PC-3 (cell line): Measurements from ENCODE around the gene SYT11. TPM values are rescaled to one million over a fixed set of nuclear protein-coding genes. Genes with fewer than 3 reads are reported as not detected.

Source experiments
- ATAC-seq: fragments of 200-7000 bp; cut with Tn5 transposase; 2 replicates; pipeline ENCODE4 v1.9.1; 2020; ENCODE audit warnings: mild to moderate bottlenecking, moderate library complexity
- BruUV-seq: library from RNA; stranded (reverse); fragments of 400-500 nt; replicated peaks from 2 replicates; lab custom pipeline; 2021; lab: Mats Ljungman, UMichigan
- CTCF ChIA-PET: fragments of 300-600 bp; sonication (Branson Sonifier 250); formaldehyde crosslinking; loops from one replicate; lab custom pipeline; 2022; ENCODE audit warnings: antibody characterized with exemption; lab: Charles Lee
- POLR2A ChIA-PET: fragments of 300-600 bp; sonication (Branson Sonifier 250); formaldehyde crosslinking; loops from one replicate; lab custom pipeline; 2022; ENCODE audit warnings: antibody characterized with exemption; ENCODE audit not compliant: unreplicated experiment; lab: Charles Lee
- DNase-seq: peaks from one replicate; pipeline ENCODE4 v3.0.0-alpha.2; 2015
- H2AFZ ChIP-seq: fragments of 300-600 bp; sonication (generic); 2 replicates; pipeline ENCODE4 v1.6.0; 2016; ENCODE audit warnings: antibody characterized with exemption, low read length
- H3F3A ChIP-seq: fragments of 300-600 bp; sonication (generic); one replicate; pipeline ENCODE4 v1.6.0; 2017; ENCODE audit warnings: antibody characterized with exemption, low read length, control low read depth, mild to moderate bottlenecking; ENCODE audit not compliant: unreplicated experiment
- H3K27ac ChIP-seq: fragments of 300-600 bp; sonication (generic); 2 replicates; pipeline ENCODE4 v1.5.1; 2016; ENCODE audit warnings: mild to moderate bottlenecking, low read length
- H3K27me3 ChIP-seq: fragments of 300-600 bp; sonication (generic); 2 replicates; pipeline ENCODE4 v1.6.1; 2016; ENCODE audit warnings: low read length, mixed read lengths
- H3K36me3 ChIP-seq: fragments of 300-600 bp; sonication (generic); 2 replicates; pipeline ENCODE4 v1.6.1; 2016; ENCODE audit warnings: low read depth, mixed run types, low read length, mixed read lengths
- H3K4me1 ChIP-seq: fragments of 300-600 bp; sonication (generic); 2 replicates; pipeline ENCODE4 v1.5.1; 2016; ENCODE audit warnings: low read length; ENCODE audit not compliant: insufficient read depth
- H3K4me2 ChIP-seq: fragments of 300-600 bp; sonication (generic); 2 replicates; pipeline ENCODE4 v1.6.0; 2016; ENCODE audit warnings: low read length
- H3K4me3 ChIP-seq: fragments of 300-600 bp; sonication (generic); 2 replicates; pipeline ENCODE4 v1.5.1; 2016; ENCODE audit warnings: mild to moderate bottlenecking, low read length, mixed read lengths
- H3K79me2 ChIP-seq: fragments of 300-600 bp; sonication (generic); 2 replicates; pipeline ENCODE4 v1.6.1; 2017; ENCODE audit warnings: low read length, mixed read lengths
- H3K9ac ChIP-seq: fragments of 300-600 bp; sonication (generic); 2 replicates; pipeline ENCODE4 v1.6.0; 2016; ENCODE audit warnings: mild to moderate bottlenecking, low read length
- H3K9me2 ChIP-seq: fragments of 300-600 bp; sonication (generic); replicated peaks from 2 replicates; pipeline ENCODE4 v1.6.1; 2016; ENCODE audit warnings: mixed run types, low read length, mixed read lengths
- H3K9me3 ChIP-seq: fragments of 300-600 bp; sonication (generic); 2 replicates; pipeline ENCODE4 v1.6.1; 2016; ENCODE audit warnings: low read length, mixed read lengths
- H4K20me1 ChIP-seq: fragments of 300-600 bp; sonication (generic); 2 replicates; pipeline ENCODE4 v1.6.1; 2016; ENCODE audit warnings: low read length, mixed read lengths
- EZH2 ChIP-seq: fragments of 300-600 bp; sonication (generic); IDR thresholded peaks from one replicate; pipeline ENCODE4 v1.6.1; 2017; ENCODE audit warnings: antibody characterized with exemption, mild to moderate bottlenecking, low read length; ENCODE audit not compliant: unreplicated experiment
- EZH2phosphoT487 ChIP-seq: fragments of 300-600 bp; sonication (generic); IDR thresholded peaks from 2 replicates; pipeline ENCODE4 v1.6.1; 2018; ENCODE audit warnings: mild to moderate bottlenecking, antibody characterized with exemption, low read length, borderline replicate concordance
- intact Hi-C: fragments of 100-400 bp; cut with micrococcal nuclease; formaldehyde crosslinking; loops from 2 replicates; pipeline ENCODE4 v1.9.0; 2023
- total RNA-seq: library from RNA; depleted of rRNA; stranded (reverse); fragments of >200 nt; gene quantifications from 2 replicates; pipeline ENCODE4 v1.2.3, GENCODE V29; 2014
- TF ChIP-seq, protein P1 (sequence below): fragments of 300-600 bp; sonication (generic); conservative IDR thresholded peaks from 2 replicates; pipeline ENCODE4 v1.5.1; 2017; ENCODE audit warnings: antibody characterized with exemption, low read depth, mild to moderate bottlenecking, low read length

Gene SYT11
- total RNA-seq, 1 experiment from 2014 or later = 0.44 TPM

DNA sequence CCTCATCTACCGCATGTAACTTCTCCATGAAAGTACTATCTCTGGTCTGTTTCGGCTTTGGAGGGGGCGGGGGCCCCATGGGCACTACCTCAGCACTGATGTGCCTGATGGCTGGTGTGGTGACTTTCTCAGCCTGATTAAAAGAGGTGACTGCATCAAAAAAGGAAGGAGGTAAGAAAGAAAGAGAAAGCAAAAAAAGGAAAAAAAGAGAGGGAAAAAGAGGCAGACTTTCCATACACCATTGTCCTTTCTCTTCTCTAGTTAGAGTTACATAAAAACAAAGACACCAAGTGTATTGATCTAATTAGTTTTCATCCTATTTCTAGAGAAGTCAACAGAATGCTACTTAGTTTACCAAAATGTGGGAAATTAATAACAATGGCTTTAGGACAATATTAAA lies 45.7 kb upstream of the SYT11 start:
- Histone ChIP-seq H3K36me3 (peaks cover 36% of the 10 kb centered on the region), H3K9me2 (no peaks in the 10 kb centered on the region), H3K4me2 (no peak overlapping the region), H2AFZ (no peak overlapping the region), H3K27me3 (no peaks in the 10 kb centered on the region), H3K27ac (no peak overlapping the region), H3K9ac (no peak overlapping the region), H3F3A (no peaks in the 10 kb centered on the region), H3K4me3 (no peak overlapping the region), H3K9me3 (no peaks in the 10 kb centered on the region), H3K79me2 (no peaks in the 10 kb centered on the region), H4K20me1 (no peaks in the 10 kb centered on the region), H3K4me1 (no peaks in the 10 kb centered on the region)
- ATAC-seq = no peak
- CTCF ChIA-PET = no interaction called here
- no peak for TF ChIP-seq EZH2phosphoT487
- TF ChIP-seq EZH2 = no peak
- TF ChIP-seq, protein P1, sequence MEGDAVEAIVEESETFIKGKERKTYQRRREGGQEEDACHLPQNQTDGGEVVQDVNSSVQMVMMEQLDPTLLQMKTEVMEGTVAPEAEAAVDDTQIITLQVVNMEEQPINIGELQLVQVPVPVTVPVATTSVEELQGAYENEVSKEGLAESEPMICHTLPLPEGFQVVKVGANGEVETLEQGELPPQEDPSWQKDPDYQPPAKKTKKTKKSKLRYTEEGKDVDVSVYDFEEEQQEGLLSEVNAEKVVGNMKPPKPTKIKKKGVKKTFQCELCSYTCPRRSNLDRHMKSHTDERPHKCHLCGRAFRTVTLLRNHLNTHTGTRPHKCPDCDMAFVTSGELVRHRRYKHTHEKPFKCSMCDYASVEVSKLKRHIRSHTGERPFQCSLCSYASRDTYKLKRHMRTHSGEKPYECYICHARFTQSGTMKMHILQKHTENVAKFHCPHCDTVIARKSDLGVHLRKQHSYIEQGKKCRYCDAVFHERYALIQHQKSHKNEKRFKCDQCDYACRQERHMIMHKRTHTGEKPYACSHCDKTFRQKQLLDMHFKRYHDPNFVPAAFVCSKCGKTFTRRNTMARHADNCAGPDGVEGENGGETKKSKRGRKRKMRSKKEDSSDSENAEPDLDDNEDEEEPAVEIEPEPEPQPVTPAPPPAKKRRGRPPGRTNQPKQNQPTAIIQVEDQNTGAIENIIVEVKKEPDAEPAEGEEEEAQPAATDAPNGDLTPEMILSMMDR = no peak
- DNase-seq = no peak
- TSS peak; percentile 6 for BruUV-seq
- intact Hi-C loops = no loop called here
- POLR2A ChIA-PET = no interaction called here

DNA sequence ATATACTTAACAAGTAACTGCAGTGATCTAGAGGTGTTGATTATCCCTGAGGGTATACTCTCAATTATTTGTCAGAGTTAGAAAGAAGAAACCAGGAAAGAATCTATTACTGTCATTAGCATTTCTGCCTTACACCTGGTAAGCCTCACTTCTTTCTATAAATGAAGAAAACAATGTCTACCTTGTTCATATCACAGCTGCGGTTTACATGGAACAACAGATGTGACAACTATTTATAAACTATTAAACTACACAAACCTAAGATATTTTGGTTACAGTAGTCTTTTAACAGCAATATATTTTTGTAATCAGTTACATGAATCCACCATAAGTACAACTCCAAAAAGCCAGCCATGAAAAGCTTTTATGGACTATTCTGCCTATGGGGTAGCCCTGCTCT lies 43.0 kb upstream of the SYT11 start:
- H3K9me2 ChIP-seq = no peaks in the 10 kb centered on the region
- no peak for ATAC-seq
- TF ChIP-seq EZH2 (no peak), EZH2phosphoT487 (no peak)
- TF ChIP-seq, protein P1 = no peak
- no peak overlapping the region for H3K9ac ChIP-seq
- CTCF ChIA-PET = no interaction called here
- peaks cover 43% of the 10 kb centered on the region for H3K36me3 ChIP-seq
- no peak overlapping the region for H2AFZ ChIP-seq
- BruUV-seq = no TSS peak
- no peaks in the 10 kb centered on the region for H3K27me3 ChIP-seq
- POLR2A ChIA-PET = interaction anchor here (0.7 kb wide), 1 partner anchor 64 kb away, joined by 5 read pairs; no protein-coding TSS in a partner anchor
- H3K27ac ChIP-seq = no peak overlapping the region
- DNase-seq = no peak
- intact Hi-C loops = no loop called here
- no peaks in the 10 kb centered on the region for H4K20me1 ChIP-seq
- no peaks in the 10 kb centered on the region for H3K9me3 ChIP-seq
- no peak overlapping the region for H3K4me2 ChIP-seq
- H3K4me3 ChIP-seq = no peak overlapping the region
- H3F3A ChIP-seq = no peaks in the 10 kb centered on the region
- no peaks in the 10 kb centered on the region for H3K79me2 ChIP-seq
- H3K4me1 ChIP-seq = no peaks in the 10 kb centered on the region

DNA sequence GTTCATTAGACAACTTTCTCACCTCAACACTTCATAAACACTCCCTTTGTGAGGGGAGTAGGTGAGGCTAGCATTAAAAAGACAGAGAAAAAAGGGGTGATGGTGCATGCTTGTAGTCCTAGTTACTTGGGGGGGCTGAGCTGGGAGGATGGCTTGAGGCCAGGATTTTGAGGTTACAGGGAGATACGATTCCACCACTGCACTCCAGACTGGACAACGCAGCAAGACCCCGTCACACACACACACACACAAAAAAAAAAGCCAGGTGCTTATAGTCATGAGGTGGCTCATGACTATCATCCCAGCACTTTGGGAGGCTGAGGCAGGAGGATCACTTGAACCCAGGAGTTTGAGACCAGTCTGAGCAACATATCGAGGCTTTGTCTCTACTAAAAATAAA lies 31.9 kb upstream of the SYT11 start:
- TF ChIP-seq EZH2 (no peak), EZH2phosphoT487 (no peak)
- TF ChIP-seq, protein P1 = no peak
- no peak overlapping the region for H3K4me2 ChIP-seq
- no peaks in the 10 kb centered on the region for H3F3A ChIP-seq
- no peaks in the 10 kb centered on the region for H3K9me2 ChIP-seq
- no TSS peak for BruUV-seq
- H4K20me1 ChIP-seq = no peaks in the 10 kb centered on the region
- H2AFZ ChIP-seq = no peak overlapping the region
- ChIA-PET POLR2A (no interaction called here), CTCF (no interaction called here)
- peaks cover 8% of the 10 kb centered on the region; the same call in 1 of the 2 replicates for H3K36me3 ChIP-seq
- ATAC-seq = no peak
- H3K4me3 ChIP-seq = no peak overlapping the region
- peaks cover 3% of the 10 kb centered on the region; the same call in 1 of the 2 replicates for H3K79me2 ChIP-seq
- no peaks in the 10 kb centered on the region for H3K9me3 ChIP-seq
- H3K4me1 ChIP-seq = no peaks in the 10 kb centered on the region
- DNase-seq = no peak
- H3K27me3 ChIP-seq = no peaks in the 10 kb centered on the region
- no peak overlapping the region for H3K27ac ChIP-seq
- intact Hi-C loops = no loop called here
- no peak overlapping the region for H3K9ac ChIP-seq
